GM12878 (cell line): ENCODE results near the gene AMH. TPM values are rescaled to one million over a fixed set of nuclear protein-coding genes. Genes with fewer than 3 reads are reported as not detected.

Source experiments
- BCLAF1 ChIP-seq: fragments of 450-650 bp; IDR thresholded peaks from 2 replicates; pipeline ENCODE4 v1.6.1; 2017; ENCODE audit warnings: antibody characterized with exemption, mild to moderate bottlenecking, moderate library complexity
- CBX5 ChIP-seq: sonication (generic); IDR thresholded peaks from 2 replicates; pipeline ENCODE4 v1.6.1; 2016; ENCODE audit warnings: low read depth, moderate library complexity, mild to moderate bottlenecking, inconsistent platforms
- CUX1 ChIP-seq: IDR thresholded peaks from 2 replicates; pipeline ENCODE4 v1.6.1; 2012; ENCODE audit warnings: improper control_type of control experiment, low read depth, low read length; ENCODE audit not compliant: insufficient replicate concordance
- ESRRA ChIP-seq: IDR thresholded peaks from 2 replicates; pipeline ENCODE4 v1.6.1; 2012; ENCODE audit warnings: mild to moderate bottlenecking, low read length, improper control_type of control experiment
- FOXK2 ChIP-seq: fragments of 450-650 bp; IDR thresholded peaks from 2 replicates; pipeline ENCODE4 v1.6.1; 2017; ENCODE audit warnings: mild to moderate bottlenecking, moderate library complexity
- HDAC2 ChIP-seq: fragments of 200-600 bp; sonication (generic); IDR thresholded peaks from 2 replicates; pipeline ENCODE4 v1.6.1; 2017
- KAT2A ChIP-seq: conservative IDR thresholded peaks from 2 replicates; pipeline ENCODE4 v1.6.1; 2011; ENCODE audit warnings: low read depth, low read length; ENCODE audit not compliant: control insufficient read depth
- KLF5 ChIP-seq: fragments of 450-650 bp; IDR thresholded peaks from 2 replicates; pipeline ENCODE4 v1.6.1; 2014; ENCODE audit warnings: mild to moderate bottlenecking; ENCODE audit not compliant: partially characterized antibody
- NFYB ChIP-seq: IDR thresholded peaks from 2 replicates; pipeline ENCODE4 v1.6.1; 2011; ENCODE audit warnings: low read depth, mild to moderate bottlenecking, low read length, improper control_type of control experiment, moderate library complexity; ENCODE audit not compliant: insufficient read depth
- PKNOX1 ChIP-seq: fragments of 450-650 bp; IDR thresholded peaks from 2 replicates; pipeline ENCODE4 v1.6.1; 2016; ENCODE audit warnings: mild to moderate bottlenecking
- RBBP5 ChIP-seq: fragments of 200-600 bp; sonication (generic); conservative IDR thresholded peaks from 2 replicates; pipeline ENCODE4 v1.6.1; 2016
- TCF12 ChIP-seq: IDR thresholded peaks from 2 replicates; pipeline ENCODE4 v1.6.1; 2011; ENCODE audit warnings: low read depth, mild to moderate bottlenecking, low read length
- TCF7 ChIP-seq: IDR thresholded peaks from 2 replicates; pipeline ENCODE4 v1.6.1; 2014; ENCODE audit warnings: antibody characterized with exemption, borderline replicate concordance
- ZNF384 ChIP-seq: IDR thresholded peaks from 2 replicates; pipeline ENCODE4 v1.6.1; 2012; ENCODE audit warnings: low read depth, mild to moderate bottlenecking, low read length, improper control_type of control experiment, borderline replicate concordance
- ZNF622 ChIP-seq: fragments of 450-650 bp; IDR thresholded peaks from 2 replicates; pipeline ENCODE4 v1.6.1; 2017; ENCODE audit warnings: mild to moderate bottlenecking, inconsistent platforms
- ZNF687 ChIP-seq: fragments of 450-650 bp; IDR thresholded peaks from 2 replicates; pipeline ENCODE4 v1.6.1; 2017; ENCODE audit warnings: mild to moderate bottlenecking, moderate library complexity
- polyA plus RNA-seq, 11 experiments: library from polyadenylated mRNA; depleted of rRNA in 4 of 11; unstranded in 6 of 11; stranded (reverse) in 5 of 11; fragments of >200 nt; fragmentation: Nextera tagmentation in 4 of 11; fragmentation: Illumina TruSeq in 1 of 11; extraction: Ambion mirVana in 4 of 11; extraction: Trizol in 1 of 11; gene quantifications; 1 replicate in 1 of 11; 2 replicates in 10 of 11; pipeline versions ENCODE4 v1.2.1 to v1.2.3, GENCODE V29; 2011 to 2016; ENCODE audit warnings: inconsistent platforms in 2 of 11, missing spikeins in 2 of 11, low read depth in 1 of 11
- total RNA-seq, 4 experiments: library from RNA; depleted of rRNA in 3 of 4; stranded (reverse); fragments of >200 nt in 3 of 4; fragmentation: Illumina TruSeq in 1 of 4; extraction: Trizol in 1 of 4; gene quantifications; 2 replicates each; pipeline versions ENCODE4 v1.2.1 to v1.2.3, GENCODE V29; 2013 to 2021

Gene AMH
- total and polyA plus RNA-seq, 10 of the 15 experiments (the other 5 are each of a cell fraction or from before 2014, with no cell fraction given) = 0.17 to 3.5 (median 0.81) TPM; not detected in 4

GRCh38 chr19:2273356-2274184 is 24.4 kb downstream of the AMH start (continued):
- TF ChIP-seq PKNOX1 (peak; percentile 10; the same call in 1 of the 2 replicates), ZNF622 (no peak), FOXK2 (no peak), KLF5 (no peak), RBBP5 (no peak), ZNF687 (peak; percentile 90), KAT2A (no peak), ESRRA (no peak), TCF7 (no peak), HDAC2 (no peak), BCLAF1 (no peak), ZNF384 (peak; percentile 18; the same call in 1 of the 2 replicates), NFYB (no peak), CBX5 (no peak), TCF12 (peak; percentile 58; the same call in 1 of the 2 replicates), CUX1 (no peak)
